GM21390 (cell line): ENCODE results near the gene BANF1.
"Not testable (repeated sequence)": the region's sequence is repeated elsewhere in the genome, so short reads cannot be mapped to it uniquely, and the experiment has no call there.

Source experiments
- ATAC-seq: cut with Tn5 transposase; IDR thresholded peaks from one replicate; pipeline ENCODE4 v1.9.1; 2021; ENCODE audit not compliant: unreplicated experiment

BANF1 gene

DNA sequence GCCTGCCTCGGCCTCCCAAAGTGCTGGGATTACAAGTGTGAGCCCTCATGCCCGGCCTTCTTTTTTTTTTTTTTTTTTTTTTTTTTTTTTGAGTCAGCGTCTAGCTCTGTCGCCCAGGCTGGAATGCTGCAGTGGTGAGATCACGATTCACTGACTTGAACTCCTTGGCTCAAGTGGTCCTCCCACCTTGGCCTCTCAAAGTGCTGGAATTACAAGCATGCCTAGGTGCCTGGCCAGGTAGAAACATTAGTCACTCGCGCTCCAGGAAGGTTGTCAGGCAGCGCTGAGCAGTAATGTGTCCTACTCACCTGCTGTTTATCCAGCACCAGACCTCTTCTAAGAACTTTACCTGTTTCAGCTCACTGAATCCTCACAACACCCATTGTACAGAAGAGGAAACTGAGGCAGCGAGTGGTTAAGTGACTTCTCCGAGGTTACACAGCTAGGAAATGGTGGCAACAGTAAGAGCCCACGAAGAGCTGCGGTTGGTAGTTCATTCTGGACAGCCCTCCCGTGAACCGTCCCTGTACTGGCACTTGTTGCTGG is 9.0 kb downstream of the BANF1 start:
- no peak for ATAC-seq

DNA sequence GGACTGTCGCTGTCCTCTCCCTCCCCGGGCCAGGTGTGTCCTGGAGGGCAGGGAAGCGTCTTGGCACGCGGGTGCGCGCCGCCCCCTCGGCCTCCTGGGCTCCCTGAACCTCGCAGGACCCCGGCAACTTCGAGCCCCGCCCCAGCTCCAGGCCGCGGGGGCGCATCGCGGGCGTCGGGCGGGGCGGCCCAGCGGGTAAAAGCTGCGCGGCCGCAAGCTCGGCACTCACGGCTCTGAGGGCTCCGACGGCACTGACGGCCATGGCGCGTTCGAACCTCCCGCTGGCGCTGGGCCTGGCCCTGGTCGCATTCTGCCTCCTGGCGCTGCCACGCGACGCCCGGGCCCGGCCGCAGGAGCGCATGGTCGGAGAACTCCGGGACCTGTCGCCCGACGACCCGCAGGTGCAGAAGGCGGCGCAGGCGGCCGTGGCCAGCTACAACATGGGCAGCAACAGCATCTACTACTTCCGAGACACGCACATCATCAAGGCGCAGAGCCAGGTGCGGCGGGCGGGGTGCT is 9.5 kb downstream of the BANF1 start, which contains the start of gene CST6:
TSS of gene CST6 (plus strand) at position 224 of the 519 bp plus-strand sequence. CDS start at position 261, 37 bp downstream.
- ATAC-seq: no peak

DNA sequence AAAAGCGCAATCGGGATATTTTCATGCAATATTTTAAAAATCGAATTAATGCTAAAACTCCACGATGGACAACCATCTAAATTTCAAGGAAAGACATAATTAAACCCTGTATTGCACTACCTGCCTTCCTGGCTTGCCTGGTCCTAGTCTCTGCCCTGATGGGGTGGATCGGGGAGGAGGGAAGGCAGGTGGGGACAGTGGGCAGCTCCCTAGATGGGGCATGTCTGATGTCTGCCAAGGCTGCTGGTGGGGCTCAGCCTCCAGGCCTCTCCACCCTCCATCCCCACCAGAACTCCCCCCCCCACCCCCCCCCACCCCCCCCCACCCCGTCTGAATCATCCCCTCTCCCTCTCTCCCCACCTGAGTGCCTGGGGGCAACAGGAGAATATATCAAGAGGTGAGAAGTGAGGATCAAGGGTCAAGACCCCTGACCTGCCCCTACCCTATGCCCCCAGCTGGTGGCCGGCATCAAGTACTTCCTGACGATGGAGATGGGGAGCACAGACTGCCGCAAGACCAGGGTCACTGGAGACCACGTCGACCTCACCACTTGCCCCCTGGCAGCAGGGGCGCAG is 10.2 kb downstream of the BANF1 start:
- ATAC-seq: no peak

DNA sequence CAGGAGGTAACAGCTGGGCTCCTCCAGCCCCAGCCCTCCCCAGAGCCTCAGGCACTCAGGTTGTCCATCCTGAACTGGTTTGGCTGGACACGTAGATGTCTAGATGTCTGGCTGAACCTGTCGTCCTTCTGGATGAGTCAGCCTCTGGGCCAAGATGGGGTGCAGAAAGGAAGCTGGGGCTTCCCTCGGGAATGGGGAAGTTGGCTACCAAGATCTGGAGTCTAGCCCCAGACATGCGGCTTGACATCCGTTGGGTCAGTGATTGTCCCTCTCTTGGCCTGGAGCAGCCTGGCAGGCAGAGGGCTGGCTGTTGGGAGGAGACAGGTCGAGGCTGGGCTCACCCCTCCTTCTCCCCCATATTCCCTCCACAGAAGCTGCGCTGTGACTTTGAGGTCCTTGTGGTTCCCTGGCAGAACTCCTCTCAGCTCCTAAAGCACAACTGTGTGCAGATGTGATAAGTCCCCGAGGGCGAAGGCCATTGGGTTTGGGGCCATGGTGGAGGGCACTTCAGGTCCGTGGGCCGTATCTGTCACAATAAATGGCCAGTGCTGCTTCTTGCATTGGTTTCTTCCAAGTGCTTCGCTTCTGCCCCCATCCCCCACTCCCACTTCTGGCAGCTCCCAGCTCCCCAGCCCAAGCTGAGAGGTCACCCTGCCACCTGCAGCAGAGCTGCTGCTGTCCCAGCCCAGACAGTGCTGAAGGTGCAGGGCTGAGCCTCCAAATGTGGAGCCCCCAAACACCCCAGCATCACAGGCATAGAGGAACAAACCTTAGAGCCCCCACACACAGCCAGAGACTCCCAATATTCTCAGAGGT is 10.9 kb downstream of the BANF1 start:
- no peak for ATAC-seq

DNA sequence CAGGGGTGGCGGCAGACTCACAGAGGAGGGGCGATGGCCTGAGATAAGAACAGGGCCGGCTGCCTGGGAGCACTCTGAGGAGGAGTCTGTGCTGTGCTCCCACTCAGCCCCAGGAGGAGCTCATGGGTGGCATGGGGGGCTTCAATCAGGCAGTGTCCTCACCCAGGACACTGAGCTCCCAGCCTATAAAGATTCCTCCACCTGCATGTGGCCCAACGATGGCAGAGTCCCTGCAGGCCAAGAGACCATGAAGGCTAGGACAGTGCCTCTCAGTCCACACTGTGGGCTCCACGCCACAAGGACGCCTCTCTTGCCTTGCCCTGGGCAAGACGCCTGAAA is 11.4 kb downstream of the BANF1 start:
- no peak for ATAC-seq

DNA sequence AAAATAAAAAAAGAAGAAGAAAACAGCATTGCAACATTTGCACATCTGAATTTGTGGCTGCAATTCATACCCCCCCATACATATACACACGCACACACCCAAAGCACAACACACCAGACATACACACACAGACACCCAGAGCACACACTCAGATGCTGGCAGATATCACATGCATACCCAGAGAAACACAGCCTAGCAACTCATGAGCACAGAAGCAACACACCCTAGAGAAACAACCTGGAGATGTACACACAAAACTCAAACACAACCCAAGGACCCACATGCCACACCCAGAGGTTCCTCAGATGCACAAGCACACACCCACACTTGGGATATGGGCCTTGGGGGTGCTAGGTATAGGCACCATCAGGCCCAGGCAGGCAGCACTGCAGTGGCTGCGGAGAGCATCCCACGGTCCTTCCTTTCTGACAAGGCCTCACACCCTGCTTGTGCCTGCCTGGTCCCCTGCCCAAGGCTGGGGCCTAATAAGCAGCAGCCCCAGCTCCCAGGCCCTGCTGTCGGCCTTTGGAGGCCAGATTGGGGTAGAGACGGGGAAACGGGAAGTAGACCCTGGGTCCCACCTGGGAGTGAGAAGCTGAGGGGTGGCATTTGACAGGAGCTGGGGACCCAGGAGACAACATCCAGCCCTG is 12.6 kb downstream of the BANF1 start:
- no peak for ATAC-seq

DNA sequence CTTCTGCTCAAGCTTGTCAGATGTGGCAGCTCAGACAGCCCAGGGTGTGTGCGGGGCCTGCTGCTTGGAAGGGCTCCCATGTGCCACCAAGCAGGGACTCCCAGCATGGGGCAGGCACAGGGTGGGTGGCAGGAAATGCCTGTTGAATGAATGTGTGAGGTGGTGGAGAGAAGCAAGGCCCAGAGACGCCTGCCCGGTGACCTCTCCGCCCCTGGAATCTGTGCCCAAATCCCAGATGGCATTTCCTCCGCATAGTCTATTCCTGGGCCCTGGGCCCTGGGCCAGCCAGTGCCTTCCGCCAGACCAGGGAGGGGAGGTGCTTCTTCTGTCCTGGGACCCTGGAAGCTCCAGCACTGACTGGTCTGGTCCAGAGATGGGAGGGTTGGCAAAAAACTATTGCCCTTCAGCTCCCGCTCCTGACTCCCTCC is 13.2 kb downstream of the BANF1 start:
- ATAC-seq: no peak

DNA sequence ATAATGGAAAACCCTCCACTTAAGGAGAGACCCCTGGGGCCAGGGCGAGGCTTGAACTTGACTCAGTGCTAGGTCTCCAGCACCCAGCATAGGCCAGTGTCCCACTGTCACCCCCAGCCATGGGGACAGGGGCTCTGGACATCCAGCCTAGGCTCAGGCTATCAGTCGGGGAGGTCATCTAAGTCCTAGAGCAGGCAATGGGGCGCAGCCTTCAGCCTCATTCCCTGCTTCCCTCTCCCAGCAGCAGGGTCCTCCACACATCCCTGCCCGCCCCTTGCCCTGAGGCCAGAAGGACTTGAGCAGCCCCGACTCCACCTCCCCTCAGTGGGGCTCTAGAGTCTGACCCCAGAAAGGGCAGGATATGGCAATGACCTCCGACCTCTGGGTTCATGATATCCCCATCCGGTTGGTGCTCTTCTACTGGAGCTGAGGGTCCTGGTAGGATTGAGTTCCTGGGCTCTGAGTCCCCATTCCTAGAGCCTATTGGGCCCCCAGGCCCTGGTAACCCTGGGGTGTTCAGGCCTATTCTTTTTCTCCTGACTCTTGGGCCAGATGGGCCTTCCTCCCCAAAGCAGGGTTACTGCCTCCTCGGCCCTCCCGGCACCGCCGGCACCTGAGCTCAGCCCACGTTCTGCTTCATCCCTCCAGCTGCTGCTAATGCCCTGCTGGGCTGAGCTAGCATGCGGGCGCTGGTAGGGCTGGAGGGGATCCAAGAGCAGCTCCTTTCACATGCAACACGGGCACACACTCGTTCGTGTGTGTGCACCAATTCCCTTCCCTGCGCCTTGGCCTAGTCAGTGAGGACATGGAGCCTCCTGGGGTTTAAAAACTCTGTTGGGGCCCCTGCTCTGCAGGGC is 13.9 kb downstream of the BANF1 start:
- no peak for ATAC-seq

DNA sequence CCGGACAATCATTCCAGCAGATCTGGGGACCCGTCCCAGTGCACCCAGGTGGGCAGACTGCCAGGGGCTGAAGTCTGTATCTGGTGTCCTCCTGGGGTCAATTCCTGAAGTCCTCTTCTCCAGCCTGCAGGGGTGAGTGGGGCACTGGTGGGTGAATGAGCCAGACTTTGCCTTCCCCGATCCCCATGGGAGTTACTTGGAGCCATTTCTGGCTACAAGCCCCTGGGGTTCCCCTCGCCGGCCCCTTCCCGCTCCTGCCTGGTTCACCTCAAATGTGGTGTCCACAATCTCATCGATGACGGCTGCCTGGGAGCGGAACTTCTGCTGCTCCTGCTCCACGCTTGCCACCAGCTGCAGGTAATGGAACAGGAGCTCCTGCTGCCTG is 14.5 kb downstream of the BANF1 start:
- no peak for ATAC-seq

DNA sequence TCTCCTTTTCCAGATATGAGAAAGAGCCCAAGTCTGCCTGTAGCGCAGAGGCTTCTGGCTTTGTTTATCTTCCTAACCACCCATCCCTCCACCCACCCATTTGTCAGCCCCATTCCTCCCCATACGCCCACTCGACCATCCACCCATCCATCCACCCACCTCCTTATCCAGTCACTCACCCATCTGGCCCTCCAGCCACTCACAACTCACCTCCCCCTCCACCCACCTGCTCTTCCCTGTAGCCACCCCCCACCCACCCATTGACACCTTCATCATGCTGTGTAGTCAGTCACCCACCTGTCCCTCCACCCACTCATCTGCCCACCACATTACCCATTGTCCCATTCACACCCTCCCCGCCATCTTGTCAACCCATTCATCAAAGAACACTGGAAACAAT is 15.0 kb downstream of the BANF1 start:
- ATAC-seq: no peak

DNA sequence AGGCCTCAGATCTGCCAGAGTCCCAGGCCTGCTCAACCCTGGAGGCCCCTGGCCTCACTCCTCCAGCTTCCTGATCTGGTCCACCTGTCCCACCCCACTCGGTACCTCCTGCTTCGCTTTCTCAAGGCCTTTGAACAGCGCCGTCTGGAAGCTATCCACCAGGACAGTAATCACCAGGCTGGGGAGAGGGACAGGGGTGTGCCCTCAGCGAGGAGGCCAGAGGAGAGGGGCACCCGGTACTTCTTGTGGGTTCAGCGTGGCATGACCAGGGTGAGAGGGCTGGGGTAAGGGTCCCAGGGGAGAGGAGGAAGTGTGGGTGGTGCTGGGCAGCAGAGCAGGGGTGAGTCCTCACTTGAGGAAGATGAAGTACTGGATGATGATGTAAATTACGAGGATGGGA is 17.9 kb downstream of the BANF1 start:
- ATAC-seq: no peak

DNA sequence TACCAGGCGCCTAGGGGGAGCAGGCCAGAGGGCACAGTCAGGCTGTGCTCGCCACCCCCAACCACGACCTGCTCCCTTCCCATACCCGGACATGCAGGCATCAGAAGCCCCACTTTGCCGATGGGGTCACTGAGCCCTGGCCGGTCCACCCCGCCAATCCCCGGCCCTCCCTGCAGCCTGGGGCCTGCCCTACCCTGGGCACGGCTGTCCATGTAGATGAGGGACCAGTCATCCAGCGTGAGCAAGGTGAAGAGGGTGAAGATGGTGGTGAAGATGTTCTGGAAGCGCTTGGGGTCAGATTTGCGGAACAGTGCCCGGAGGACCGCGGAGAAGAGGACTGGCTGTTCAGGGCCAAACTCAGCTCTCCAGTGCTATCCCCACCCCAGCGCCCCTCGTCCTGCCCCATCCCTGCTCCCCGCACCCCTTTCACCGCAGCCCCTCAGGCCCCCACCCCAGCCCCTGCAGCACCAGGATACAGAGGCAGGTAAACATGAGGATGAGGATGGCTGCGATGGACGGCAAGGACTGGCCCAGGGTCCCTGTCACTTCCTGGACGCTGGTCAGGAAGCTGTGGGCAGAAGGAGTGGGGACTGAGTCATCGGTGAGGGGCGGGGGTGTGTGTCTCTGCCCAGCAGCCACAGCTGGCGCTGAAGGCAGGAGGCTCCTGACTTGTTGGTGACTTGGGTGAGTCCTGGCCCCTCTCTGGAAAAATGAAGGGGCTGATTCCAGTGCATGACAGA is 18.5 kb downstream of the BANF1 start:
- no peak for ATAC-seq

DNA sequence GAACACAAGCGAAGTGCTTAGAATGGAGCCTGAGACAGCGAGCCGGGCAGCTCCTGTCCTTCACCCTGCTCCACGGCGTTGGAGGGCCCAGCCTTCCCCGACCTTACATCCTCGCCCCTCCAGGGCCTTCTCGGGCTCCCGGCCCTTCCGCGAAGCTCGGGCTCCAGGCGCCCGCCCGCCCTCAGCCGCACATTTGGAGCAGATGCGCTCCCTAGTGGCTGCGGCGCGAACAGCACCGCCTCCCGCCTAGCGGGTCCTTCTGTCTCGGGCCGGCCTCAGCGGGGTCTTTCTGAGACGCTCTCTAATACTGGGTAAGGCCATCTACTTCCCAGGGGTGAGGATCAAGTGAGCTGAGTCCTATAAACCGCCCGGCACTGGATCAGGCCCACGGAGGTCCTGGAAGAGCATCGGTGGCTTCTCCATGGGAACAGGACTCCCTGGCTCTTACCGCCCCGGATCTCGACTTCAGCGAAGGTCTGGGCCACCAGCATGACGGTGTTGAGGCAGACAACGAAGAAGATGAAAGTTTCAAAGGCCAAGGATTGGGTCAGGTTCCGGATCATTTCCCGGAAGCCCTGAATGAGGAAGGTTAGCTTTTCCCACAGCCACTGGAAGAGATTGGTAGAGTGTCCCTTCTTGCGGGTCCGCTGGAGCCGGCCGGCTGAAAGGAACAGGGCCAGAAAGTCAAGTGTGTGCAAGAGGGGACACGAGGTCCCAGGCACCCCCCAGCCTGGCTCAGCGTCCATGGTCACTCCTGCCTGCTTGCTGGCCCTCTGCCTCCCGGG is 20.3 kb downstream of the BANF1 start:
- no peak for ATAC-seq

DNA sequence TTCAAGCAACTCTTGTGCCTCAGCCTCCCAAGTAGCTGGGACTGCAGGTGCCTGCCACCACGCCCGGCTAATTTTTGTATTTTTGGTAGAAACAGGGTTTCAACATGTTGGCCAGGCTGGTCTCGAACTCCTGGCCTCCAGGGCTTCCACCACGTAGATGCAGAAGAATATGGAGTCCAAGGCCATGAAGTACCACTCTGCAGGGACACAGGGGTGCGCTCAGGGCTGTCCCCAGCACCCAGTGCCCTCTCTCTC is 20.8 kb downstream of the BANF1 start:
- ATAC-seq: not testable (repeated sequence)

DNA sequence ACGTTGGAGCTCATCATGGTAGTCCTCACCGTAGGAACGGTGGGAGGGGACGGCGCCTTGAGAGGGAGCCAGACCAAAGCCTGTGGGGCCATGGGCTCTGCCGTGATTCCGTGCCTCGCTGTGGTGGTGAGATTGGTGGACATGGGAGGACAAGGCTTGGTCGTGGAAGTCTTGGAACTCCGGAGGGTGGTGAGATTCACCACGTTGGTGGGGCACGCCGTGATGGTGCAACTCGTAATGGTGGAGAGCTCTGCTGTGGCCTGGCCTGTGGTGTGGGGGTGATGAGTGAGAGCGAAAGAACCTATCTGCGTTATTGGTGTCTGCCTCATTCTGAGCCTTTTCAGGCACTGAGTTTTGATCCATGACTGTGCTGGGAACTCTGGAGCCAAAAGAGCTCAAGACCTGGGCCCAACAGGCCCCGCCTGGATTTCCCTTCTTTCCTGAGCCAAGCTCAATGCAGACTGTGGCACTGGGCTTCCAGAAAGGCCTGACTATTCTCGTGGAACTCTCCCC is 23.8 kb downstream of the BANF1 start, which contains the start of gene CATSPER1:
TSS of gene CATSPER1 (minus strand) at position 463 of the 513 bp plus-strand sequence. CDS start at position 363, 100 bp downstream.
- ATAC-seq: no peak

DNA sequence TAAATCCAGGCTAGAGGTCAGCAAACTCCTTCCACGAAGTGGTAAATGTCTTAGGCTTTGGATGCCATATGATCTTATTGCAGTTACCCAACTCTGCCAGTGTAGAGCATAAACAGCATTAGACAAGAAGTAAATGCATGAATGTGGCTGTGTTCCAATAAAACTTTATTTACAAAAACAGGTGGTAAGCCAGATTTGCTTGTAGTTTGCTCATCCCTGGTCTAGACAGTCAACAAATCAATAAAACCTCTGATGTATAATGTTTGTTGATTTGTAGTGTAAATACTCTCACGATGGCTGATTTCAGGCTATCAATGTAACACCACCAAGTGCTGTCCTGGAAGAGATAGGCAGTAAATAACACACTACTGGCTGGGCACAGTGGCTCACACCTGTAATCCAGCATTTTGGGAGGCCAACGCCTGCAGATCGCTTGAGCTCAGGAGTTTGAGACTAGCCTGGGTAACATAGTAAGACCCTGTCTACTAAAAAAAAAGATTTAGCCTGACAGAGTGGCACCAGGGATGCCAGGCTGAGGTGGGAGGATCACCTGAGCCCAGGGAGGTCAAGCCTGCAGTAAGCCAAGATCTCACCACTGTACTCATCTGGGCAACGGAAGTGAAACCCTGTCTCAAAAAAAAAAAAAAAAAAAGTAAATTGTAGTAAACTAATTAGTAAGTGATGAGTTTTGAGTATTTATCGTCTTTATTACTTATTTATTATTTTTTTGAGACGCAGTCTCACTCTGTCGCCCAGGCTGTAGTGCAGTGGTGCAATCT is 30.8 kb downstream of the BANF1 start:
- ATAC-seq: no peak

DNA sequence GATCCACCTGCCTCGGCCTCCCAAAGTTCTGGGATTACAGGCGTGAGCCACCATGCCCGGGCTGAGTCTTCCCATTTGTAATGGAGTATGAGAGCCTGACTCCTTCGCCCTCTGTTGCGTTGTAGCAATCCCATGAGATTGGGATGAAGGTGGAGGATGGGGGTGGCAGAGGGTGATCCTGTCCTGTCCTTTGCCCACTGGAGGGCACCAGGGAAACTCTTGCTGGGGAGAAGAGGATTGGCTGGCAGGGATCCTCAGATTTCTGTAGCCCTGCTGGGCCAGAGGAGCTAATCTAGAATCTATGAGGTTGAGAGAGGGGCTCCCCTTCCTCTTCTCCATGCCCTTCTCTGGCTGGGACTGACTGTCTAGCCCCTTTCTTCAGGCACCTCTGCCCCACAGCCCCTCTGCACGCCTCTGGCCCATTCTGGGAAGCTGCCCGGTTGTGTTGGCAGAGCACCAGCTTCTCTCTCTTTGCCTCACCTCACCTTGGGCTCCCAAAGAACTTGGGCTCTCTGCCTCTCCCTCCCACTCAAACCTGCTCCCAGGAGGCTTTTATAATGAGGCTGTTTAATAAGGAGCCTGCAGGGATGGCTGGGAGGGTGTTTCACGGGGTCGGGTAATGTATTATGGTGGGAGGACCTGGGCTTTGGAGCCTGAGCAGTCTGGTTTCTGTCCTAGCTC is 33.5 kb downstream of the BANF1 start:
- no peak for ATAC-seq

DNA sequence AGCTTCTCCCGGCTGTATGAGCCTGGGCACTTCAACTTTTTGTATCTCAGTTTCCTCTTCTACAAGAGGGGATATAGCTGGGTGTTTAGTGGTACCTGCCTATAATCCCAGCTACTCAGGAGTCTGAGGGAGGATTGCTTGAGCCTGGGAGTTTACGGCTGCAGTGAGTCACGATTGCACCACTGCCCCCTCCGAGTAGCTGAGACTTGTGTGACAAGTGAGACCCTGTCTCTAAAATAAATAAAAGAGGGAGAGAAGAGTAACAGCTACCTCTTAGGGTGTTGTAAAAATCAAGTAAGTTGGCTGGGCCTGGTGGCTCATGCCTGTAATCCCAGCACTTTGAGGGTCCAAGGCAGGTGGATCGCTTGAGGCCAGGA is 34.0 kb downstream of the BANF1 start:
- no peak for ATAC-seq
